CD4-positive, alpha-beta T cell (primary cell): ENCODE data around the gene PELI2. TPM values are rescaled to one million over a fixed set of nuclear protein-coding genes. Genes with fewer than 3 reads are reported as not detected.

Source experiments
- ATAC-seq: fragments of 200-7000 bp; cut with Tn5 transposase; one replicate; pipeline ENCODE4 v1.10.0; 2022; ENCODE audit warnings: mild to moderate bottlenecking; ENCODE audit not compliant: poor library complexity
- CTCF ChIA-PET: fragments of 350-600 bp; sonication (Branson Sonifier 250); formaldehyde crosslinking; loops from one replicate; lab custom pipeline; 2021; ENCODE audit warnings: antibody characterized with exemption, inconsistent platforms; lab: Charles Lee
- POLR2A ChIA-PET: fragments of 350-600 bp; sonication (Branson Sonifier 250); formaldehyde crosslinking; loops from one replicate; lab custom pipeline; 2021; ENCODE audit warnings: antibody characterized with exemption, inconsistent platforms; lab: Charles Lee
- DNase-seq, 14 experiments: peaks; one replicate each; pipeline ENCODE4 v3.0.0-alpha.2; 2013 to 2020; ENCODE audit warnings: mixed read lengths in 2 of 14
- H3K27ac ChIP-seq, 2 donors: one replicate each; pipeline versions ENCODE4 v1.5.1 to v1.7.0; 2013; ENCODE audit warnings: low read length in 2 of 2, low read depth in 1 of 2, mild to moderate bottlenecking in 1 of 2
- H3K27me3 ChIP-seq, 2 experiments: 1 replicate in 1 of 2; 2 replicates in 1 of 2; pipeline versions ENCODE4 v1.6.1 to v1.7.0; 2013; ENCODE audit warnings: low read length in 2 of 2, control low read depth in 1 of 2, mild to moderate bottlenecking in 1 of 2, moderate library complexity in 1 of 2; ENCODE audit not compliant: insufficient read depth in 2 of 2, control insufficient read depth in 1 of 2
- H3K36me3 ChIP-seq: one replicate; pipeline ENCODE4 v1.6.1; 2013; ENCODE audit warnings: low read length, control low read depth; ENCODE audit not compliant: insufficient read depth
- H3K4me1 ChIP-seq: one replicate; pipeline ENCODE4 v1.6.1; 2013; ENCODE audit warnings: low read length, control low read depth; ENCODE audit not compliant: insufficient read depth
- H3K4me3 ChIP-seq: one replicate; pipeline ENCODE4 v1.5.1; 2013; ENCODE audit warnings: mild to moderate bottlenecking, low read length, moderate library complexity
- H3K9me3 ChIP-seq, 2 experiments: 1 replicate in 1 of 2; 2 replicates in 1 of 2; pipeline versions ENCODE4 v1.6.1 to v1.7.0; 2013; ENCODE audit warnings: low read length in 2 of 2, mild to moderate bottlenecking in 2 of 2, control low read depth in 1 of 2, moderate library complexity in 1 of 2; ENCODE audit not compliant: control insufficient read depth in 1 of 2, insufficient read depth in 1 of 2
- H3K27ac Mint-ChIP-seq: one replicate; pipeline ENCODE4 v1.8.0; 2020; ENCODE audit warnings: mixed read lengths
- H3K27me3 Mint-ChIP-seq: one replicate; pipeline ENCODE4 v1.8.0; 2021; ENCODE audit warnings: mixed read lengths
- H3K36me3 Mint-ChIP-seq: one replicate; pipeline ENCODE4 v1.8.0; 2021; ENCODE audit warnings: low read depth, mixed read lengths
- H3K4me1 Mint-ChIP-seq: one replicate; pipeline ENCODE4 v1.8.0; 2021; ENCODE audit warnings: low read depth, mixed read lengths
- H3K4me3 Mint-ChIP-seq: one replicate; pipeline ENCODE4 v1.8.0; 2020; ENCODE audit warnings: mild to moderate bottlenecking, mixed read lengths
- H3K9me3 Mint-ChIP-seq: one replicate; pipeline ENCODE4 v1.8.0; 2020; ENCODE audit warnings: mixed read lengths
- intact Hi-C, 2 experiments: fragments of 100-400 bp; cut with DNase I in 1 of 2; cut with micrococcal nuclease in 1 of 2; formaldehyde crosslinking; loops; one replicate each; pipeline versions ENCODE4 v1.15.1 to v1.9.0; 2023 to 2025; cut with DNase I, micrococcal nuclease
- total RNA-seq, 174 experiments: library from RNA in 2 of 174; stranded (reverse) in 2 of 174; gene quantifications; one replicate each; pipeline ENCODE4 v1.2.3 and lab custom pipeline; 2021 to 2026
- TF ChIP-seq, protein P1 (sequence below): fragments of 200-600 bp; IDR thresholded peaks from one replicate; pipeline ENCODE4 v1.8.0; 2022; ENCODE audit warnings: antibody characterized with exemption, mild to moderate bottlenecking

Gene PELI2
- total RNA-seq, 2 experiments from 2014 or later: 12.2 to 15.9 TPM

DNA sequence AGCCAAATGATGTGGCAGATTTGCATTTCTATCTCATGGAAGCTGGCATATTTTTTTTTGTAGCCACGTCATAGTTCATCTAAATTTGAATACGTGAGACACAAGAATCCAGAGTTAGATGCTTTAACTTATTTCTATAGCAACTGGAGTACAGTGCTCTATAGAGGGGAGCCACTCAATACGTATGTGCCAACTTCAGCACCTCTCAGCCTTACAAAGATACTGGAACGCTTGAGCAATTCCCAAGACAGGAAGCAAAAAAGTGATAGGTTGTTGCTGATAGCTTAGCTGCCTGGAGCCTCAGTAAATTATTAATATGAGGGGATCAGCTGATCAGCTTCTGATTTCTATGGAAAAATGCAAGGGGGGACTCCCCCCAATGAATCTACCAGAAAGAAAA is 24.1 kb upstream of the PELI2 start:
- CTCF ChIA-PET: interaction anchor here (2.0 kb wide), 1 partner anchor 12 kb away, joined by 6 read pairs; no protein-coding TSS in a partner anchor
- Histone ChIP-seq H3K4me3 (no peak overlapping the region), H3K36me3 (no peaks in the 10 kb centered on the region), H3K9me3 (no peaks in the 10 kb centered on the region), H3K27me3 (peaks cover 0 to 7% of the 10 kb centered on the region in 2 experiments), H3K4me1 (no peaks in the 10 kb centered on the region), H3K27ac (no peak overlapping the region)
- intact Hi-C loops: no loop called here
- ATAC-seq (no peak), DNase-seq (no peak)
- no peaks in the 10 kb centered on the region for H3K36me3 Mint-ChIP-seq
- no peak overlapping the region for H3K4me3 Mint-ChIP-seq
- TF ChIP-seq, protein P1, sequence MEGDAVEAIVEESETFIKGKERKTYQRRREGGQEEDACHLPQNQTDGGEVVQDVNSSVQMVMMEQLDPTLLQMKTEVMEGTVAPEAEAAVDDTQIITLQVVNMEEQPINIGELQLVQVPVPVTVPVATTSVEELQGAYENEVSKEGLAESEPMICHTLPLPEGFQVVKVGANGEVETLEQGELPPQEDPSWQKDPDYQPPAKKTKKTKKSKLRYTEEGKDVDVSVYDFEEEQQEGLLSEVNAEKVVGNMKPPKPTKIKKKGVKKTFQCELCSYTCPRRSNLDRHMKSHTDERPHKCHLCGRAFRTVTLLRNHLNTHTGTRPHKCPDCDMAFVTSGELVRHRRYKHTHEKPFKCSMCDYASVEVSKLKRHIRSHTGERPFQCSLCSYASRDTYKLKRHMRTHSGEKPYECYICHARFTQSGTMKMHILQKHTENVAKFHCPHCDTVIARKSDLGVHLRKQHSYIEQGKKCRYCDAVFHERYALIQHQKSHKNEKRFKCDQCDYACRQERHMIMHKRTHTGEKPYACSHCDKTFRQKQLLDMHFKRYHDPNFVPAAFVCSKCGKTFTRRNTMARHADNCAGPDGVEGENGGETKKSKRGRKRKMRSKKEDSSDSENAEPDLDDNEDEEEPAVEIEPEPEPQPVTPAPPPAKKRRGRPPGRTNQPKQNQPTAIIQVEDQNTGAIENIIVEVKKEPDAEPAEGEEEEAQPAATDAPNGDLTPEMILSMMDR: no peak
- H3K4me1 Mint-ChIP-seq: no peaks in the 10 kb centered on the region
- POLR2A ChIA-PET: no interaction called here
- H3K9me3 Mint-ChIP-seq: no peaks in the 10 kb centered on the region
- H3K27me3 Mint-ChIP-seq: peaks cover 17% of the 10 kb centered on the region
- H3K27ac Mint-ChIP-seq: no peak overlapping the region

DNA sequence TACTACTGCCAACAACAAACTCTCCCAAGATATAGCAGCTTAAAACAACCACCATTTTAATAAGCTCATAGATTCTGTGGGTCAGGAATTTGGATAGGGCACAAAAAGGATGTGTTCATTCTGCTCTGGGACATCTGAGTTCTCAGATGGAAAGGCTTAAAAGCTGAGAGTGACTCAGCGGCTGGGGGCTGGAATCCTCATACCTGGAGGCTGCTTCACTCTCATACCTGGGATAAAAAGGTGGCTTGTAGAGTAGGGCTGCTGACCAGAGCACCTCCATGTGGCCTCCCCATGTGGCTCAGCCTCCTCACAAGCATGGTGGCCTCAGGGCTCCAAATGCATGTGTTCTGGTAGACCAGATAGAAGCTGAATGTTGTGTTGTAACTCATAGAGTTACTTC is 20.2 kb upstream of the PELI2 start:
- ChIA-PET CTCF (no interaction called here), POLR2A (no interaction called here)
- Mint-ChIP-seq H3K27me3 (peaks cover 22% of the 10 kb centered on the region), H3K4me3 (no peak overlapping the region), H3K36me3 (no peaks in the 10 kb centered on the region), H3K9me3 (no peaks in the 10 kb centered on the region), H3K27ac (no peak overlapping the region), H3K4me1 (no peaks in the 10 kb centered on the region)
- ATAC-seq (no peak), DNase-seq (no peak)
- Histone ChIP-seq H3K27ac (no peak overlapping the region), H3K27me3 (peaks cover 0 to 7% of the 10 kb centered on the region in 2 experiments), H3K4me3 (no peak overlapping the region), H3K4me1 (no peaks in the 10 kb centered on the region), H3K36me3 (no peaks in the 10 kb centered on the region), H3K9me3 (no peaks in the 10 kb centered on the region)
- TF ChIP-seq, protein P1: no peak
- intact Hi-C loops: no loop called here

DNA sequence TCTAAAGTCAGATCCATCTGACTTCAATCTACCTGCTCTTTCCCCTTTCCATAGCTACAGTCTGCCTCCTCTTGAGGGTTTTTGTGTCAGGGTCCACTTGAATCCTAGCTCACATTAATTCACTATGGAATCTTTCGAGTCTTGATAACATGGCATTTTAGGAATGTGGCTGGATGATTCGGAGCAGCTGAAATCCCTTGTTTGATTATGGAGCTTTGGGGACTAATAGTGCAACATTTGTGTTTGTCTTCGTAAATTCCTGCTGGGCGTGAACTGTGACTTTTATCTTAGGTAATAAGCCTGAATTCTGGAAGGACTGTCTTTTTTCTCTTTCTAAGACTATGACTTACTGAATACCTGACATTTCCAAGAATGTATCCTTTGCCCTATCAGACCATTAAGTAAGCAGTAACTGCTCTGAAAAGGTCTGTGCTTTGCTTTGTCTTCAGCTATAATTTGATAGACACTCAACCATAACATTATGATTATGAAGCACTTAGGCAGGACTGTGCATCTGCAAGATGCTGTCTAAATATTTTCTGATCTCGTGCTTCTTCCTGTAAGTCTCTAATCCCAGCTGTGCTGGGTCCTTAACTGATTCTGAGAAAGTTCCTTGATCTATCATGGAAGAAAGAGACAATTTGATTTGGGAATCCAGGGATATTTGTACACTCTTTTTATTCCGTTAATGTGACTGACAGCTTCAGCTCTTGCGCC is 19.0 kb upstream of the PELI2 start:
- DNase-seq: no peak
- H3K4me1 Mint-ChIP-seq: no peaks in the 10 kb centered on the region
- H3K9me3 Mint-ChIP-seq: no peaks in the 10 kb centered on the region
- intact Hi-C loops: no loop called here
- Histone ChIP-seq H3K36me3 (no peaks in the 10 kb centered on the region), H3K4me3 (no peak overlapping the region), H3K27ac (no peak overlapping the region), H3K9me3 (no peaks in the 10 kb centered on the region), H3K4me1 (no peaks in the 10 kb centered on the region), H3K27me3 (peaks cover 0 to 7% of the 10 kb centered on the region in 2 experiments)
- CTCF ChIA-PET: interaction anchor here (1.1 kb wide), 1 partner anchor 8 kb away, joined by 5 read pairs; no protein-coding TSS in a partner anchor
- H3K4me3 Mint-ChIP-seq: no peak overlapping the region
- peaks cover 22% of the 10 kb centered on the region for H3K27me3 Mint-ChIP-seq
- POLR2A ChIA-PET: no interaction called here
- TF ChIP-seq, protein P1: no peak
- H3K36me3 Mint-ChIP-seq: no peaks in the 10 kb centered on the region
- ATAC-seq: no peak
- H3K27ac Mint-ChIP-seq: no peak overlapping the region
